WTC11 (cell line): Measurements from ENCODE around the gene RHOV. TPM values are rescaled to one million over a fixed set of nuclear protein-coding genes. Genes with fewer than 3 reads are reported as not detected.

Experiments used
- ATAC-seq: fragments of 200-7000 bp; cut with Tn5 transposase; 2 replicates; pipeline ENCODE4 v1.10.0; 2021; ENCODE audit warnings: mild to moderate bottlenecking, moderate library complexity
- CTCF ChIA-PET: fragments of 300-600 bp; sonication (Branson Sonifier 250); formaldehyde crosslinking; loops from one replicate; lab custom pipeline; 2021; ENCODE audit warnings: antibody characterized with exemption; lab: Charles Lee
- POLR2A ChIA-PET: fragments of 350-600 bp; sonication (Branson Sonifier 250); formaldehyde crosslinking; loops from one replicate; lab custom pipeline; 2021; ENCODE audit warnings: antibody characterized with exemption; lab: Charles Lee
- DNase-seq: peaks from one replicate; pipeline ENCODE4 v3.0.0; 2021; ENCODE audit warnings: low spot score
- H3K27ac Mint-ChIP-seq: 2 replicates; pipeline ENCODE4 v1.8.0; 2021; ENCODE audit warnings: mixed read lengths
- H3K27me3 Mint-ChIP-seq: 2 replicates; pipeline ENCODE4 v1.8.0; 2021; ENCODE audit warnings: low read depth, mild to moderate bottlenecking, moderate library complexity, mixed read lengths
- H3K36me3 Mint-ChIP-seq: 2 replicates; pipeline ENCODE4 v1.8.0; 2021; ENCODE audit warnings: mixed read lengths
- H3K4me1 Mint-ChIP-seq: 2 replicates; pipeline ENCODE4 v1.8.0; 2022; ENCODE audit warnings: mixed read lengths
- H3K4me3 Mint-ChIP-seq: 2 replicates; pipeline ENCODE4 v1.8.0; 2021; ENCODE audit warnings: mild to moderate bottlenecking, moderate library complexity, mixed read lengths
- H3K9me3 Mint-ChIP-seq: 2 replicates; pipeline ENCODE4 v1.8.0; 2021; ENCODE audit warnings: mixed read lengths
- CBFB ChIP-seq: sonication (generic); formaldehyde crosslinking; IDR thresholded peaks from 2 replicates; pipeline ENCODE4 v1.8.1; 2022; ENCODE audit warnings: mild to moderate bottlenecking, low read depth, missing genetic modification reagents
- CREM ChIP-seq: sonication (generic); formaldehyde crosslinking; IDR thresholded peaks from 2 replicates; pipeline ENCODE4 v1.8.1; 2022; ENCODE audit warnings: mild to moderate bottlenecking, missing genetic modification reagents, moderate library complexity
- ELF4 ChIP-seq: sonication (generic); formaldehyde crosslinking; IDR thresholded peaks from 2 replicates; pipeline ENCODE4 v1.8.1; 2022; ENCODE audit warnings: low read depth, mild to moderate bottlenecking, moderate library complexity, missing genetic modification reagents
- EMX1 ChIP-seq: fragments of 250-450 bp; sonication (Bioruptor Pico); IDR thresholded peaks from 2 replicates; pipeline ENCODE4 v1.8.0; 2021; ENCODE audit warnings: mild to moderate bottlenecking
- HMGA2 ChIP-seq: fragments of 250-450 bp; sonication (Bioruptor Pico); IDR thresholded peaks from 2 replicates; pipeline ENCODE4 v1.4.0; 2021; ENCODE audit warnings: mild to moderate bottlenecking, moderate library complexity
- IRF1 ChIP-seq: sonication (generic); formaldehyde crosslinking; IDR thresholded peaks from 2 replicates; pipeline ENCODE4 v1.8.0; 2023; ENCODE audit warnings: missing genetic modification reagents
- MXD4 ChIP-seq: fragments of 250-450 bp; sonication (Bioruptor Pico); IDR thresholded peaks from 2 replicates; pipeline ENCODE4 v1.8.0; 2021; ENCODE audit warnings: mild to moderate bottlenecking, moderate library complexity, borderline replicate concordance
- MYBL2 ChIP-seq: sonication (generic); formaldehyde crosslinking; IDR thresholded peaks from 2 replicates; pipeline ENCODE4 v1.8.1; 2023; ENCODE audit warnings: mild to moderate bottlenecking, moderate library complexity, missing genetic modification reagents
- SMAD4 ChIP-seq: sonication (generic); formaldehyde crosslinking; IDR thresholded peaks from 2 replicates; pipeline ENCODE4 v1.8.0; 2022; ENCODE audit warnings: mild to moderate bottlenecking, missing genetic modification reagents
- ZNF281 ChIP-seq: sonication (generic); formaldehyde crosslinking; IDR thresholded peaks from 2 replicates; pipeline ENCODE4 v1.8.0; 2023; ENCODE audit warnings: mild to moderate bottlenecking, missing genetic modification reagents
- ZNF416 ChIP-seq: fragments of 250-450 bp; sonication (Bioruptor Pico); IDR thresholded peaks from 2 replicates; pipeline ENCODE4 v1.9.0; 2021; ENCODE audit warnings: mild to moderate bottlenecking, inconsistent platforms
- total RNA-seq: library from RNA; stranded (reverse); gene quantifications from 3 replicates; pipeline ENCODE4 v1.2.3, GENCODE V29; 2021
- TF ChIP-seq, protein P1 (sequence below): sonication (generic); formaldehyde crosslinking; IDR thresholded peaks from 2 replicates; pipeline ENCODE4 v1.8.1; 2023; ENCODE audit warnings: mild to moderate bottlenecking, missing genetic modification reagents, moderate library complexity
- TF ChIP-seq, protein P2 (sequence below): sonication (generic); formaldehyde crosslinking; IDR thresholded peaks from 2 replicates; pipeline ENCODE4 v1.8.0; 2023; ENCODE audit warnings: missing genetic modification reagents, mild to moderate bottlenecking, borderline replicate concordance
- TF ChIP-seq, protein P3 (sequence below): sonication (generic); formaldehyde crosslinking; conservative IDR thresholded peaks from 2 replicates; pipeline ENCODE4 v1.8.1; 2023; ENCODE audit warnings: mild to moderate bottlenecking, low read depth, missing genetic modification reagents, moderate library complexity

Gene RHOV
- total RNA-seq, 1 experiment from 2014 or later: 5.0 TPM

DNA sequence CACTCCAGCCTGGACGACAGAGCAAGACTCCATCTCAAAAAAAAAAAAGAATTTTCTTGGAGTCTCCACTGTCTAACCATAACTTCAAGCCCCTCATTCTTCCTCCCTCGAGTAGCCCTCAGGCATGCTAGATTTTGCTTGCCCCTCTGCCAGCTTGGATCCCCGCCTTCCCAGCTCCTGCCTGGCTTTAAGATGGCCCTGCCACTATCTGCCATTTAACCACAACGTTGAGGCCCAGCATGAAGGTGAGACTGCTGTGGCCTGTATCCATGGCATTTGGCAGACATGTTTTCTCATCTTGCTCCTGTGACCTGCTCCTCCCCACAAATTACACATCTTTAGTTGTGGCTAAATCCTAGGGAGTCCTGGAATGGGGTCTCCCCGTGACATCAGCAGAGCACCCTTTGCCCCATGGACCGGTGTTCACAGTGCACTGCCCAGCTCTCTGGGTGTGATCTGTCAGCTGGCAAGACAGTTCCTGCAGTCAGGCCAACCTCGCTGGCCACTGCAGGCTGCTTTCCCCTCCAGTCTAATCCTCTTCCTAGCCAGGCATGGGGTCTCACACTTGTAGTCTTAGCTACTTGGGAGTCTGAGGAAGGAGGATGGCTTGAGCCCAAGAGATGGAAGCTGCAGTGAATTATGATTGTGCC, 30.6 kb upstream of the RHOV start:
- DNase-seq (no peak), ATAC-seq (no peak)
- Mint-ChIP-seq H3K4me1 (peaks cover 3% of the 10 kb centered on the region; the same call in 1 of the 2 replicates), H3K9me3 (no peaks in the 10 kb centered on the region), H3K36me3 (peaks cover 23% of the 10 kb centered on the region), H3K27ac (0 out of 2 replicates have a peak overlapping the region, but pooled peaks have one; percentile 27), H3K27me3 (no peaks in the 10 kb centered on the region), H3K4me3 (no peak overlapping the region)
- ChIA-PET POLR2A (interaction anchor here (0.6 to 1.0 kb wide), 3 partner anchors 37 to 140 kb away, joined by 3 to 4 read pairs (median 3); no protein-coding TSS in a partner anchor), CTCF (interaction anchor here (0.6 to 7.8 kb wide), 41 partner anchors 8 to 1163 kb away, joined by 3 to 101 read pairs (median 5); partner anchors contain the start of genes CHAC1, DLL4, NUSAP1 and OIP5)
- no peak for TF ChIP-seq SMAD4 (CRISPR knock-in tag)
- TF ChIP-seq, protein P1, sequence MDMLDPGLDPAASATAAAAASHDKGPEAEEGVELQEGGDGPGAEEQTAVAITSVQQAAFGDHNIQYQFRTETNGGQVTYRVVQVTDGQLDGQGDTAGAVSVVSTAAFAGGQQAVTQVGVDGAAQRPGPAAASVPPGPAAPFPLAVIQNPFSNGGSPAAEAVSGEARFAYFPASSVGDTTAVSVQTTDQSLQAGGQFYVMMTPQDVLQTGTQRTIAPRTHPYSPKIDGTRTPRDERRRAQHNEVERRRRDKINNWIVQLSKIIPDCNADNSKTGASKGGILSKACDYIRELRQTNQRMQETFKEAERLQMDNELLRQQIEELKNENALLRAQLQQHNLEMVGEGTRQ (CRISPR knock-in tag): no peak
- TF ChIP-seq CREM (CRISPR knock-in tag): no peak
- no peak for TF ChIP-seq ZNF281
- no peak for TF ChIP-seq MYBL2
- no peak for TF ChIP-seq CBFB (CRISPR knock-in tag)
- TF ChIP-seq MXD4 (CRISPR knock-in tag): no peak
- no peak for TF ChIP-seq ZNF416 (CRISPR knock-in tag)
- no peak for TF ChIP-seq ELF4 (CRISPR knock-in tag)
- no peak for TF ChIP-seq HMGA2 (CRISPR knock-in tag)
- TF ChIP-seq IRF1 (CRISPR knock-in tag): no peak
- TF ChIP-seq, protein P2, sequence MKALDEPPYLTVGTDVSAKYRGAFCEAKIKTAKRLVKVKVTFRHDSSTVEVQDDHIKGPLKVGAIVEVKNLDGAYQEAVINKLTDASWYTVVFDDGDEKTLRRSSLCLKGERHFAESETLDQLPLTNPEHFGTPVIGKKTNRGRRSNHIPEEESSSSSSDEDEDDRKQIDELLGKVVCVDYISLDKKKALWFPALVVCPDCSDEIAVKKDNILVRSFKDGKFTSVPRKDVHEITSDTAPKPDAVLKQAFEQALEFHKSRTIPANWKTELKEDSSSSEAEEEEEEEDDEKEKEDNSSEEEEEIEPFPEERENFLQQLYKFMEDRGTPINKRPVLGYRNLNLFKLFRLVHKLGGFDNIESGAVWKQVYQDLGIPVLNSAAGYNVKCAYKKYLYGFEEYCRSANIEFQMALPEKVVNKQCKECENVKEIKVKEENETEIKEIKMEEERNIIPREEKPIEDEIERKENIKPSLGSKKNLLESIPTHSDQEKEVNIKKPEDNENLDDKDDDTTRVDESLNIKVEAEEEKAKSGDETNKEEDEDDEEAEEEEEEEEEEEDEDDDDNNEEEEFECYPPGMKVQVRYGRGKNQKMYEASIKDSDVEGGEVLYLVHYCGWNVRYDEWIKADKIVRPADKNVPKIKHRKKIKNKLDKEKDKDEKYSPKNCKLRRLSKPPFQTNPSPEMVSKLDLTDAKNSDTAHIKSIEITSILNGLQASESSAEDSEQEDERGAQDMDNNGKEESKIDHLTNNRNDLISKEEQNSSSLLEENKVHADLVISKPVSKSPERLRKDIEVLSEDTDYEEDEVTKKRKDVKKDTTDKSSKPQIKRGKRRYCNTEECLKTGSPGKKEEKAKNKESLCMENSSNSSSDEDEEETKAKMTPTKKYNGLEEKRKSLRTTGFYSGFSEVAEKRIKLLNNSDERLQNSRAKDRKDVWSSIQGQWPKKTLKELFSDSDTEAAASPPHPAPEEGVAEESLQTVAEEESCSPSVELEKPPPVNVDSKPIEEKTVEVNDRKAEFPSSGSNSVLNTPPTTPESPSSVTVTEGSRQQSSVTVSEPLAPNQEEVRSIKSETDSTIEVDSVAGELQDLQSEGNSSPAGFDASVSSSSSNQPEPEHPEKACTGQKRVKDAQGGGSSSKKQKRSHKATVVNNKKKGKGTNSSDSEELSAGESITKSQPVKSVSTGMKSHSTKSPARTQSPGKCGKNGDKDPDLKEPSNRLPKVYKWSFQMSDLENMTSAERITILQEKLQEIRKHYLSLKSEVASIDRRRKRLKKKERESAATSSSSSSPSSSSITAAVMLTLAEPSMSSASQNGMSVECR (CRISPR knock-in tag): no peak
- TF ChIP-seq, protein P3, sequence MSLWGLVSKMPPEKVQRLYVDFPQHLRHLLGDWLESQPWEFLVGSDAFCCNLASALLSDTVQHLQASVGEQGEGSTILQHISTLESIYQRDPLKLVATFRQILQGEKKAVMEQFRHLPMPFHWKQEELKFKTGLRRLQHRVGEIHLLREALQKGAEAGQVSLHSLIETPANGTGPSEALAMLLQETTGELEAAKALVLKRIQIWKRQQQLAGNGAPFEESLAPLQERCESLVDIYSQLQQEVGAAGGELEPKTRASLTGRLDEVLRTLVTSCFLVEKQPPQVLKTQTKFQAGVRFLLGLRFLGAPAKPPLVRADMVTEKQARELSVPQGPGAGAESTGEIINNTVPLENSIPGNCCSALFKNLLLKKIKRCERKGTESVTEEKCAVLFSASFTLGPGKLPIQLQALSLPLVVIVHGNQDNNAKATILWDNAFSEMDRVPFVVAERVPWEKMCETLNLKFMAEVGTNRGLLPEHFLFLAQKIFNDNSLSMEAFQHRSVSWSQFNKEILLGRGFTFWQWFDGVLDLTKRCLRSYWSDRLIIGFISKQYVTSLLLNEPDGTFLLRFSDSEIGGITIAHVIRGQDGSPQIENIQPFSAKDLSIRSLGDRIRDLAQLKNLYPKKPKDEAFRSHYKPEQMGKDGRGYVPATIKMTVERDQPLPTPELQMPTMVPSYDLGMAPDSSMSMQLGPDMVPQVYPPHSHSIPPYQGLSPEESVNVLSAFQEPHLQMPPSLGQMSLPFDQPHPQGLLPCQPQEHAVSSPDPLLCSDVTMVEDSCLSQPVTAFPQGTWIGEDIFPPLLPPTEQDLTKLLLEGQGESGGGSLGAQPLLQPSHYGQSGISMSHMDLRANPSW: no peak
- no peak for TF ChIP-seq EMX1 (CRISPR knock-in tag)
